Measurements from ENCODE around the gene THOC3. TPM values are rescaled to one million over a fixed set of nuclear protein-coding genes. Genes with fewer than 3 reads are reported as not detected.
"Not testable (repeated sequence)": the region's sequence is repeated elsewhere in the genome, so short reads cannot be mapped to it uniquely, and the experiment has no call there.

THOC3 gene, protein sequence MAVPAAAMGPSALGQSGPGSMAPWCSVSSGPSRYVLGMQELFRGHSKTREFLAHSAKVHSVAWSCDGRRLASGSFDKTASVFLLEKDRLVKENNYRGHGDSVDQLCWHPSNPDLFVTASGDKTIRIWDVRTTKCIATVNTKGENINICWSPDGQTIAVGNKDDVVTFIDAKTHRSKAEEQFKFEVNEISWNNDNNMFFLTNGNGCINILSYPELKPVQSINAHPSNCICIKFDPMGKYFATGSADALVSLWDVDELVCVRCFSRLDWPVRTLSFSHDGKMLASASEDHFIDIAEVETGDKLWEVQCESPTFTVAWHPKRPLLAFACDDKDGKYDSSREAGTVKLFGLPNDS
- total RNA-seq = 17.8 TPM
- polyA plus RNA-seq (ENCODE audit: insufficient read depth in 1 of 8, insufficient read length in 8 of 8, low replicate concordance in 1 of 8) = 10 to 100 TPM; 15.1 to 35.4 (median 19.4) TPM
- long read RNA-seq, donor 1, transcript THOC3-201 (6 exons, 1,589 nt) = major isoform, 7 of 8 reads
- long read RNA-seq, donor 1, partial matches to known transcripts = 0 of 8 reads
- long read RNA-seq, donor 1, other reads (novel, unspliced or antisense) = 0 of 8 reads
- long read RNA-seq, donor 2, partial matches to known transcripts = 0 of 1 reads
- long read RNA-seq, donor 2, other reads (novel, unspliced or antisense) = 0 of 1 reads
- long read RNA-seq, donor 3, transcript THOC3-201 (6 exons, 1,589 nt) = major isoform, 27 of 28 reads
- long read RNA-seq, donor 3, partial matches to known transcripts = 0 of 28 reads
- long read RNA-seq, donor 3, other reads (novel, unspliced or antisense) = 0 of 28 reads
- long read RNA-seq, donor 4, transcript THOC3-201 (6 exons, 1,589 nt) = major isoform, 7 of 7 reads
- long read RNA-seq, donor 4, partial matches to known transcripts = 0 of 7 reads
- long read RNA-seq, donor 4, other reads (novel, unspliced or antisense) = 0 of 7 reads
- long read RNA-seq, donor 5, transcript THOC3-201 (6 exons, 1,589 nt) = major isoform, 27 of 30 reads
- long read RNA-seq, donor 5, partial matches to known transcripts = 0 of 30 reads
- long read RNA-seq, donor 5, other reads (novel, unspliced or antisense) = 0 of 30 reads
- long read RNA-seq, donor 6, transcript THOC3-201 (6 exons, 1,589 nt) = major isoform, 24 of 27 reads
- long read RNA-seq, donor 6, partial matches to known transcripts = 0 of 27 reads
- long read RNA-seq, donor 6, other reads (novel, unspliced or antisense) = 0 of 27 reads
- long read RNA-seq, donor 7, transcript THOC3-201 (6 exons, 1,589 nt) = major isoform, 9 of 9 reads
- long read RNA-seq, donor 7, partial matches to known transcripts = 0 of 9 reads
- long read RNA-seq, donor 7, other reads (novel, unspliced or antisense) = 0 of 9 reads
- long read RNA-seq, donor 8, transcript THOC3-201 (6 exons, 1,589 nt) = major isoform, 10 of 10 reads
- long read RNA-seq, donor 8, partial matches to known transcripts = 0 of 10 reads
- long read RNA-seq, donor 8, other reads (novel, unspliced or antisense) = 0 of 10 reads
- long read RNA-seq, donor 9, transcript THOC3-201 (6 exons, 1,589 nt) = major isoform, 6 of 6 reads
- long read RNA-seq, donor 9, partial matches to known transcripts = 0 of 6 reads
- long read RNA-seq, donor 9, other reads (novel, unspliced or antisense) = 0 of 6 reads
- long read RNA-seq, donor 10, transcript THOC3-201 (6 exons, 1,589 nt) = major isoform, 13 of 13 reads
- long read RNA-seq, donor 10, partial matches to known transcripts = 0 of 13 reads
- long read RNA-seq, donor 10, other reads (novel, unspliced or antisense) = 0 of 13 reads
- long read RNA-seq, donor 11, transcript THOC3-201 (6 exons, 1,589 nt) = major isoform, 11 of 13 reads
- long read RNA-seq, donor 11, partial matches to known transcripts = 0 of 13 reads
- long read RNA-seq, donor 11, other reads (novel, unspliced or antisense) = 0 of 13 reads

DNA sequence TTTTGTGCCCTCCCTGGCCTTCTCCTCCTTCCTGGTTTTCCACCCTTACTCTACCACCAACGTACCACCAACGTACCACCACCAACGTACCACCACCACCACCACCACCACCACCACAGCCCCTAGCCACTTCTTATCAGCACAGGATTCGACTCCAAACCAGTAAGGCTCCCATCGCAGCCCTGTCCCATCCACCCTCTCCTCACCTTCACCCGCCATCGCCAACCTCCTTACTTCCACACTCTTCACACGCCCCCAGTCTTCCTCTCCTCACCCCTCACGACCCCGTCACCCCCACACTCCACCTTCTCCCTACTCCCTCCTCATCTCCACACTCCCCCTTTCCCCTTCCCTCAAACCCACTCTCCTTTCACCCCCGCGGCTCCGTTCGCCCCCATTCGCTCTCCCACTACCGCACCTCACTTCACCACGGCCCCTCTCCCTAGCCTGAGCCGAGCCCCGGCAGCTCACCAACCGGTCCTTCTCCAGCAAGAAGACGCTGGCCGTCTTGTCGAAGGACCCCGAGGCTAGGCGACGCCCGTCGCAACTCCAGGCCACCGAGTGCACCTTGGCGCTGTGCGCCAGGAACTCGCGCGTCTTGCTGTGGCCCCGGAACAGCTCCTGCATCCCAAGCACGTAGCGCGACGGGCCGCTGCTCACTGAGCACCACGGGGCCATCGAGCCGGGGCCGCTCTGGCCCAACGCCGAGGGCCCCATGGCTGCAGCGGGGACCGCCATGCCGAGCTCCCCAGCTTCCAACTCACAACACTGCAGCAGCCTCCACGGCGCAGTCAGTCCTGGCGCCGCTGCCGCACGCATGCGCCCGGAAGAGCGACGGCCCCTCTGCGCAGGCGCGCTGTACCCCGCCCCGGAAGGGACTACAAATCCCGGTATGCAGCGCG, at the start of gene THOC3:
Gene THOC3, minus strand, starts transcription at position 845 of the 902 bp plus-strand sequence. Its CDS starts 107 bp downstream, at position 738.
- under 1% methylated on average over 19 of the region's 67 CpGs for WGBS (ENCODE audit: insufficient coverage)
- H3K27me3 ChIP-seq (ENCODE audit: control insufficient read depth, insufficient read depth, low read length) = not testable (repeated sequence)

DNA sequence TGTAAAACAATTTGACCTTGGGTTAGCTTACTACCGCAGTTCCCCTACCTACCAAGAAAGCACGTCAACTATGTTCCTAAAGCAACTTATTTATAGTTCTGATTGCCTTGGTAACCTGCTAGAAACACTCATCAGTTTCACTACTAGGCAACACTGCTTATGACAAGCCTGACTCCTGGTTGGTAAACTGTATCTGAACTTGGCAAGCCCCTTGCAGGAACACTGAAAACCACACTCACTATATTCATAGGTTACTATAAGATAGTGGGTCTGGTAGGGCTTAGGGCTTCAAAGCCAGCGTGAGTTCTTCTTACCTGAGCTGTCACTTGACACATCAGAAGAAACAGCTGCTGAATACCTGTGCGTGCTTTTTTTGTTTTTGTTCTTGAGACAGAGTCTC, 49.2 kb upstream of the THOC3 start:
- WGBS (ENCODE audit: insufficient coverage) = no CpG with 5 or more reads among the region's 4 CpGs
- not testable (repeated sequence) for H3K27ac ChIP-seq (ENCODE audit: low read length); H3K36me3 ChIP-seq (ENCODE audit: control insufficient read depth, insufficient read depth, low read length); H3K4me1 ChIP-seq (ENCODE audit: control insufficient read depth, insufficient read depth, low read length); H3K9me3 ChIP-seq (replicated peaks; ENCODE audit: control insufficient read depth, low read depth, low read length); DNase-seq; H3K4me3 ChIP-seq (ENCODE audit: low read length); H3K27me3 ChIP-seq (ENCODE audit: control insufficient read depth, insufficient read depth, low read length)

More for the DNA sequence above, at the start of gene THOC3:
- not testable (repeated sequence) for H3K36me3 ChIP-seq (ENCODE audit: control insufficient read depth, insufficient read depth, low read length); H3K4me1 ChIP-seq (ENCODE audit: control insufficient read depth, insufficient read depth, low read length); H3K27ac ChIP-seq (ENCODE audit: low read length); H3K9me3 ChIP-seq (replicated peaks; ENCODE audit: control insufficient read depth, low read depth, low read length)
- peak within 1 kb of the TSS; percentile 55 for H3K4me3 ChIP-seq (ENCODE audit: low read length)
- DNase-seq = peak; percentile 90

DNA sequence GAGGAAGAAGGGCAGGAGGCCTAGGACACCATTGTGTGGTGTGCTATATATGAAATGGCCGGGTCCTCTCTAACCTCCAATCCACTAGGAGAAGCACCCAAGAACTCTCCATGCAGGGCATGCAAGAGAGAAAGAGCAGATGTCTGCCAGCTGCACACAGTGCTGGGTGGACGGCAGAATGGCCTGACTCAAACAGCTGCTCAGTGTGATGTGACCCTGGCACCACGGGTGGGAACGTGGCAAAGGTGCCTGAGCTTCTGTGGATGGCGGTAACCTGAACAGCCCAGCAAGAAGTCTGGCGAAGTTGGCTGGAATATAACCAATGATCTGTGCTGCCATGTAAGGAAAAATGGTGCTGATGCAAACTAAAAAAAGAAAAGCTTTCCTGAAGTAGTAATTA, 46.2 kb upstream of the THOC3 start:
- not testable (repeated sequence) for H3K9me3 ChIP-seq (replicated peaks; ENCODE audit: control insufficient read depth, low read depth, low read length); H3K36me3 ChIP-seq (ENCODE audit: control insufficient read depth, insufficient read depth, low read length); DNase-seq; H3K27me3 ChIP-seq (ENCODE audit: control insufficient read depth, insufficient read depth, low read length); H3K27ac ChIP-seq (ENCODE audit: low read length); H3K4me3 ChIP-seq (ENCODE audit: low read length); H3K4me1 ChIP-seq (ENCODE audit: control insufficient read depth, insufficient read depth, low read length)
- no CpG with 5 or more reads among the region's 6 CpGs for WGBS (ENCODE audit: insufficient coverage)

DNA sequence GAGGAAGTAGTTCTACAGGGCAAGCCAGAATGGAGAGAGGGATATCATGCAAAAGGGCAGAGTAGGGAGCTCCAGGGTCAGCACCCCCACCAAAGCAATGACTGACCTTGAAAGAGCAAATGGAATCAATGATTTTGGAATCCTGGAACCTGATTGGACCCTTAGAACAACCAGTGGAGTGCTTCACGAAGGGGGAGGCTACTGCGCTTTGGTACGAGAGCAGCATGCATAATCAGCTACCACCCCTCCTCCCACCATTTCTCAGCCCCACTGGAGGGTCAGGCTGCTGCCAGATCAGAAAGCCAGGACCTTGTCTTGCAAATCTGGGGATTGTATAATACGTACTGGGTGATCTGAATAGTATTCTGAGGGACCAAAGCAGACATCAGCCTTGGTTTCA, 43.0 kb upstream of the THOC3 start:
- DNase-seq; H3K4me1 ChIP-seq (ENCODE audit: control insufficient read depth, insufficient read depth, low read length); H3K27me3 ChIP-seq (ENCODE audit: control insufficient read depth, insufficient read depth, low read length); H3K9me3 ChIP-seq (replicated peaks; ENCODE audit: control insufficient read depth, low read depth, low read length); H3K36me3 ChIP-seq (ENCODE audit: control insufficient read depth, insufficient read depth, low read length); H3K27ac ChIP-seq (ENCODE audit: low read length); H3K4me3 ChIP-seq (ENCODE audit: low read length): not testable (repeated sequence)
- WGBS (ENCODE audit: insufficient coverage) = no CpG with 5 or more reads among the region's 4 CpGs

DNA sequence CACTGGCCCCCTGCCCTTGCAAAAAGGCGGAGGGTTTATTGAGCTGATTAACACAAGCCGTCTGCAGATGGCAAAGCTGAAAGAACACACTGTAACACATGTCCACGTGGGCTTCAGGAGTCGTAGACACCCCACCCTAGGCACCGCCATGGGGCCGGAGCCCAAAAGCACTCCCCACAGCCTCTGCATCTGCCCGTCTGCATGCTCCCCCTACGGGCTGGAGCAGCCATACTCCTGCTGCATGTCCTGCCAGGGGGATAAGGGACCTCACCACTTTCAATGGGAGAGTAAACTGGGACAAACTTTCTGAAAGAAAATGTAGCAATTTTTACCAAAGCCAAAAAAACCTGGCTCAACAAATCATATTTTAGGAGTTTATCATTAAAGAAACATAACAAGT, 42.1 kb upstream of the THOC3 start:
- not testable (repeated sequence) for H3K4me3 ChIP-seq (ENCODE audit: low read length); H3K27ac ChIP-seq (ENCODE audit: low read length); DNase-seq; H3K27me3 ChIP-seq (ENCODE audit: control insufficient read depth, insufficient read depth, low read length); H3K4me1 ChIP-seq (ENCODE audit: control insufficient read depth, insufficient read depth, low read length); H3K36me3 ChIP-seq (ENCODE audit: control insufficient read depth, insufficient read depth, low read length); H3K9me3 ChIP-seq (replicated peaks; ENCODE audit: control insufficient read depth, low read depth, low read length)
- no CpG with 5 or more reads among the region's 8 CpGs for WGBS (ENCODE audit: insufficient coverage)

DNA sequence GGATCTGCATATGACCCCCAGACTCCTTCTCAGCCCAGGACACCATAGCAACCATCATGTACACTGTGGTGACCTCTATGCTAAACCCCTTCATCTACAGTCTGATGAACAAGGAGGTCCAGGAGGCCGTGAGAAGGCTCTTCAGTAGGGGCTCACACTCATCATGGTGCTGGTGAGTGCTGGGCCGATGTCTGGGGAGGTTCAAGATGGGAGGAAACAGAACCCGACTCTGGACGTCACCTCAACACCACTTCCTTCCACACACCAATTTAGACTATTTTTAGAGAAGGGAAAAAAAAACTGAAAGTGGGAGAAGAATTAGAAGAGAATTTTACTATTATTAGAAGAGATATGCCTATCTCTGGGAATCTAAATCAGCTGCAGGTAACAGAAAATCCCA, 39.1 kb upstream of the THOC3 start:
- WGBS (ENCODE audit: insufficient coverage) = no CpG with 5 or more reads among the region's 4 CpGs
- H3K4me3 ChIP-seq (ENCODE audit: low read length); H3K27ac ChIP-seq (ENCODE audit: low read length); H3K27me3 ChIP-seq (ENCODE audit: control insufficient read depth, insufficient read depth, low read length); H3K9me3 ChIP-seq (replicated peaks; ENCODE audit: control insufficient read depth, low read depth, low read length); DNase-seq; H3K4me1 ChIP-seq (ENCODE audit: control insufficient read depth, insufficient read depth, low read length); H3K36me3 ChIP-seq (ENCODE audit: control insufficient read depth, insufficient read depth, low read length): not testable (repeated sequence)

DNA sequence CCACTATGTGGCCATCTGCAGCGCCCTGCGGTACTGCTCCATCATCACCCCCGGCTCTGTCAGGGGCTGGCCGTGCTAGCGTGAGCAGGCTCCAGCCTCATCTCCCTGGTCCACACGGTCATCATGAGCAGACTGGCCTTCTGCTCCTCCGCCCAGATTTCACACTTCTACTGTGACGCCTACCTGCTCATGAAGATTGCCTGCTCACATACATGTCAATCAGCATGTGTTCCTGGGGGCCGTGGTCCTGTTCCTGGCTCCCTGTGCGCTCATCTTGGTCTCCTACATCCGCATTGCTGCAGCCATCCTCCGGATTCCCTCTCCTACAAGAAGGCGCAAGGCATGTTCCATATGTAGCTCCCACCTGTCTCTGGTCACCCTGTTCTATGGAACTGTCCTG, 38.7 kb upstream of the THOC3 start:
- 94% methylated on average over 3 of the region's 13 CpGs for WGBS (ENCODE audit: insufficient coverage)
- H3K4me1 ChIP-seq (ENCODE audit: control insufficient read depth, insufficient read depth, low read length); H3K36me3 ChIP-seq (ENCODE audit: control insufficient read depth, insufficient read depth, low read length); H3K9me3 ChIP-seq (replicated peaks; ENCODE audit: control insufficient read depth, low read depth, low read length); H3K27me3 ChIP-seq (ENCODE audit: control insufficient read depth, insufficient read depth, low read length); H3K27ac ChIP-seq (ENCODE audit: low read length); DNase-seq; H3K4me3 ChIP-seq (ENCODE audit: low read length): not testable (repeated sequence)

DNA sequence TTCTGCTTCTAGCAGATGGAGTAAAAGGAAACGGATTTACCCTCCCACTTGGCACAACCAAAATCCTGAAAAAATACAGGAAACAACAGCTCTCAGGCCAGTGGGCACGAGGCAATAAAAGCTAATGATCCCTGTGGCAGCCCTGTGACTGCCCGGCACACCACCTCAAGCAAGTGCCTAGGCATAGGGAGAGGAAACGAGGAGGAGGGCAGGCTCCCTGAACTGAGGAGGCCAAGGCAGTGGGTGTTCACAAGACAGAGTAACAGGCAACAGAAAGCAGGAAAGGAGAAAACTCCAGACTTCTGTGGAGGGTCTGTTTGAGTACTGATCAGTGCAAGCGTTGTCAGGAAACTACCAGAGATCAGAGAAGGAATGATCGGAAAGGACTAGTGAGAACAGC, 29.9 kb upstream of the THOC3 start:
- H3K36me3 ChIP-seq (ENCODE audit: control insufficient read depth, insufficient read depth, low read length); DNase-seq; H3K9me3 ChIP-seq (replicated peaks; ENCODE audit: control insufficient read depth, low read depth, low read length); H3K27ac ChIP-seq (ENCODE audit: low read length); H3K27me3 ChIP-seq (ENCODE audit: control insufficient read depth, insufficient read depth, low read length); H3K4me3 ChIP-seq (ENCODE audit: low read length); H3K4me1 ChIP-seq (ENCODE audit: control insufficient read depth, insufficient read depth, low read length): not testable (repeated sequence)
- no CpG with 5 or more reads among the region's 6 CpGs for WGBS (ENCODE audit: insufficient coverage)
